ENCODE measurements around the gene DLGAP1. TPM values are rescaled to one million over a fixed set of nuclear protein-coding genes. Genes with fewer than 3 reads are reported as not detected.

Gene DLGAP1
- total RNA-seq, 1 experiment from 2014 or later, result 2.8 TPM

DNA sequence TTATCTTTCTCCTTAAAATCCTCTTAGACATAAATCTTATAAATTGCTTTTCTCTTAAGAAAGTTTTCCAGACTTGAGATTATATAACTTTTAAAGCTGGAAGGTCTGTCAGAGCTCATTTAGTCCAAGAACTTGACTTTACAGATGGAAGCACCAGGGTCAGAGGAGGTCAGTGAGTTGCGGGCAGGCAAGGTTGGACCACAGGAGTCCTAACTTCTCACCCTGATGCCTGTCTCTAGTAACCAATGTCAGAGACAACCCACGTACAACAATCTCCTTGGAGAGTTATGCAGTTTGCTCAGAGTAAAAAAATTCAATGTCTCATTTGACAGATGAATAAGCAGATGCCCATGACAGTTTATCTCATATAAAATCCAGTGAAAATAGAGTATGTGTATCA lies 203.9 kb downstream of the DLGAP1 start:
- Histone ChIP-seq H3K9me3 (replicated peaks) (no peaks in the 10 kb centered on the region), H3K4me3 (no peak overlapping the region), H3K27ac (no peak overlapping the region), H3K36me3 (no peaks in the 10 kb centered on the region), H3K4me1 (no peaks in the 10 kb centered on the region), H3K27me3 (no peaks in the 10 kb centered on the region)
- DNase-seq, result no peak

DNA sequence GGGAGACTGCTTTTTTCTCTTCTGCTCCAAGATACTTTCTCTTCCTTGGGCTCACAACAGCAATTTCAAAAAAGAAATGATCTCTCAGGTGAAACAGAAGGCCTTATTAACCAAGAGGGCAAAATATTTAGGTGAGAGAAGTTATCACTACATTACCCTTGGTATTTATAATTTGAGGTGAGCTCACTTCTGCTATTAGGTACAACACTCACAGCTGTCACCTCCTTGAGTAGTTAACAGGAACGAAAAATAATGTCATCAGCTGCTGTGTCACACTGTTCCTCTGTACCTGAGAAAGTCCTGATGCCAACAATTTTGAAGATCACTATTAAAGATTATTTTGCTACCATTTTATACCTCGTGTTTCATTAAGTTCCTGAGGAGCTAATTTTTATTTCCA lies 205.0 kb downstream of the DLGAP1 start:
- no peak overlapping the region for H3K4me3 ChIP-seq
- H3K27me3 ChIP-seq, result no peaks in the 10 kb centered on the region
- no peak for DNase-seq
- H3K36me3 ChIP-seq, result no peaks in the 10 kb centered on the region
- no peak overlapping the region for H3K27ac ChIP-seq
- H3K4me1 ChIP-seq, result no peaks in the 10 kb centered on the region
- H3K9me3 ChIP-seq (replicated peaks), result no peaks in the 10 kb centered on the region

DNA sequence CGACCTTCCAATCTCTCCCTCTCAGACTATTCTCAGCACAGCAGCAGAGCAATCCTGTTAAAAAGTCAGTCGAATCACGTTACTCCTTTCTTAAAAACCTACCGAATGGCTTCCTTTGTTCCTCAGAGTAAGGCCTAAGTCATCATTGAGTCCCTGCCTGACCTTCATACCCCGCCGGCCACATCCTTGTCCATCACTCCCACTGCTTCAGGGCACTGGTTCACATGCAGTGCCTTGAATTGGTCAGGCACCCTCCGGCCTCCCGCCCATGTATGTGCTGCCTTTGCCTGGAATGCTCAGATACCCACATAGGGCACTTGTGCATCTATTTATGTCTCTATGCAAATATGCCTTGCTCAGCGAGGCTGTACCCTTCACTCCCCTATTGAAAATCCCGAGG lies 206.4 kb downstream of the DLGAP1 start:
- no peak overlapping the region for H3K4me3 ChIP-seq
- H3K27me3 ChIP-seq, result no peaks in the 10 kb centered on the region
- H3K4me1 ChIP-seq, result no peaks in the 10 kb centered on the region
- no peaks in the 10 kb centered on the region for H3K36me3 ChIP-seq
- no peak for DNase-seq
- no peaks in the 10 kb centered on the region for H3K9me3 ChIP-seq (replicated peaks)
- no peak overlapping the region for H3K27ac ChIP-seq

DNA sequence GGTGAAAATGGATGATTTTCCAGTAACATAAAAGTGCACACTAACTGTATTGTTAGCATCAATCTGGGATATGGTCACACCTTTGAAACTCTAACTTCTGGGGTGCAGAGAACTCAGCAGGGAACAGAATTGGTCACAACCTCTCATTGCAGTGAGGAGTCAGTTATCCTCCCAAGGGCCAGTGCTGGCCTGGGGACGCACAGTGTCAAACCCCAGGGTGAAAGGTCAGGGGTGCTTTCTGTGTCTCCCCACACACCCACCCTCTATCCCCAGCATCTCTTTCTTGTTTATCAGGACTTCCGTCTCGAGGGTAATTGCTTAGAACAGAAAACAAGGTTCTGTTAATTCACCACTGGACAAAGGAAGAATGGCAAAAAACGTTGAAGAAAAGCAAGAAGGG lies 208.7 kb downstream of the DLGAP1 start:
- Histone ChIP-seq H3K27ac (no peak overlapping the region), H3K4me3 (no peak overlapping the region), H3K4me1 (no peaks in the 10 kb centered on the region), H3K9me3 (replicated peaks) (no peaks in the 10 kb centered on the region), H3K27me3 (no peaks in the 10 kb centered on the region), H3K36me3 (no peaks in the 10 kb centered on the region)
- DNase-seq, result no peak

DNA sequence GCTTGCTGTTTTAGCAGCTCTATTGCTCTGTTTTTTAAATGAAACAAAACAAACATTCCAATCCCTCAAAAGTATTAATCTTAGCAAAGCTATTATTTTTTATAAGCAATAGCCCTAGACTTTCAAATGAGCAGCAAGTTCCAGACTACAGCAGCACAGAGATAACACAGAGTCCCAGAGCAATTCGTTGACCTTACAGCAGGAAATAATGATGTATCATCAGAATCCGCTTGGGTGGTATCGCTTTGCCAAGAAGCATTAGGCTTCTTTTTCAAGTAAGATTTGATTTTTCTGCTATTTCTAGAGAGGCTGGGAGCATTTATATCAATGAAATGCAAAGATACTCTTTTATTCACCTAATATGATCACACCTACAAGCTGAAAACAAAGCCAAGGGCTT lies 209.7 kb downstream of the DLGAP1 start:
- Histone ChIP-seq H3K36me3 (no peaks in the 10 kb centered on the region), H3K9me3 (replicated peaks) (no peaks in the 10 kb centered on the region), H3K27ac (no peak overlapping the region), H3K4me1 (no peaks in the 10 kb centered on the region), H3K27me3 (no peaks in the 10 kb centered on the region), H3K4me3 (no peak overlapping the region)
- no peak for DNase-seq

DNA sequence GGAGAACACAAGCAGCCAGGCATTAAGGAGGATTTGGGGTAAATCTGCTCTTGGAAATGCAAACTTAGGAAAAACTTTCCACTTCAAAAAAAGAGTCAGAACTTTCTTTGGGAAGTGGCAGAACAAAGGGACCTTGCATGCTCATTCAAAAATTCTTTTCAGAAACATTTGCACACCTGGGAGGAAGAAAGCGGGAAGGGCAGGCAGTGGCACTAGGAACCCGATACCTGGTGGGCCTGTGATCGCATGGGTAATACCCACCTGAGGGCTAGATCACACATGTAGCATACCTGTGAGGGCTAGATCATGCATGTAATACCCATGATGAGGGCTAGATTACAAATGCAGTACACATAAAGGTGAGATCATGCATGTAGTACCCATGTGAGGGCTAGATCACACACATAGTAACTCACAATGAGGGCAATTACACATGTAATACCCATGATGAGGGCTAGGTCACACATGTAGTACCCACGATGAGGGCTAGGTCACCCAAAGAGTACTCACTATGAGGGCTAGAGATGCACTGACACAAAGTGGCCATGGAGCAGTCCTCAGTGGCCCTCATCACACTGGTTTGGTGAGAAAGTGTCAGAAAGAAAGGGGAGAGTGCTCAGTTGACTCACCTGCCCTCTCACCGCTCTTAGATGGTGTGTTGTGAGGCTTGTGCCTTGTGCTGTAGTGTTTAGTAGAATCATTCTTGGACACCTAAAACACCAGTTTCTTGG lies 212.5 kb downstream of the DLGAP1 start:
- H3K27me3 ChIP-seq, result no peaks in the 10 kb centered on the region
- no peaks in the 10 kb centered on the region for H3K4me1 ChIP-seq
- no peaks in the 10 kb centered on the region for H3K9me3 ChIP-seq (replicated peaks)
- no peak overlapping the region for H3K27ac ChIP-seq
- no peak for DNase-seq
- H3K4me3 ChIP-seq, result no peak overlapping the region
- no peaks in the 10 kb centered on the region for H3K36me3 ChIP-seq

DNA sequence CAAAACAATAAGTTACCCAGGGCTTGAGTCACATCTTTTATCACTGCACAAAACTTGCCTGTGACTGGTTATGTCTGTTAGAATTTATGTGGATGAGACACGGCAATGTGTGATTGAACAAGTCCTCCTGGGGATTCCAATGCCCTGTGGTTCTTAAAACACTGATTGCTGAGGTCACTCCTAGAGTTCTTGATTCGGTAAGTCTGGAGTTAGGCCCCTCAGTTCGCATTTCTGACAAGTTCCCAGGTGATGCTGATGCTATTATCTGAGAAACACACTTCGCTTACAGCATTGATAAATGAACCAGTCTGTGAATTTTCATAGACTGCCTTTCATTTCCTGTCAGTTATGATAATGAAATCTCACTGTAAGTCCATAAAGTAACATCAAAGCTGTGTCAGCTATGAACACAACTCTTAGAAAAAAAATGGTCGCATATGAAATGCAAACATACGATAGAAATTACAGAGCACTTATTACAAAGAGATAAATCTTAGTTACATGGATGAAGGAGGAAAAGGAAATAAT lies 214.0 kb downstream of the DLGAP1 start:
- no peak overlapping the region for H3K4me3 ChIP-seq
- no peaks in the 10 kb centered on the region for H3K9me3 ChIP-seq (replicated peaks)
- no peaks in the 10 kb centered on the region for H3K4me1 ChIP-seq
- no peak for DNase-seq
- H3K27ac ChIP-seq, result no peak overlapping the region
- H3K27me3 ChIP-seq, result no peaks in the 10 kb centered on the region
- H3K36me3 ChIP-seq, result no peaks in the 10 kb centered on the region

DNA sequence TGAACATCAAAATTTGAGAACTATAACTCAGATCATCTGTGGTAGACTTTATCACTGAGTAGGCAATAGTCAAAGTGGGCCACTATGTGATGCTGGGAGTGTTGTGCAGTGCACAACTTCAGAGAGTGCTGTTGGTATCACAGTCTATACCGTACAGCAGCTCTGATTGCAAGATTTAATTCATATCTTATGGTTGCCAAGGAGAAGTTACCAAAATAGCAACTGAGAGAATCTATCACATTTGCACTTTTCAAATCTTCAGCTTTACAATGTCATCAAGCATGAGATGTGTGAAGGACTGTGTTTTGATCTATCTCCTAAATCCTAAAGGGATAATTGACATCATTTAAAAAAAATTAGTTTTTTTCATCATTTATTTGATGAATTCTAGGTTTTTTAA lies 216.1 kb downstream of the DLGAP1 start:
- Histone ChIP-seq H3K9me3 (replicated peaks) (no peaks in the 10 kb centered on the region), H3K27ac (no peak overlapping the region), H3K4me1 (no peaks in the 10 kb centered on the region)

DNA sequence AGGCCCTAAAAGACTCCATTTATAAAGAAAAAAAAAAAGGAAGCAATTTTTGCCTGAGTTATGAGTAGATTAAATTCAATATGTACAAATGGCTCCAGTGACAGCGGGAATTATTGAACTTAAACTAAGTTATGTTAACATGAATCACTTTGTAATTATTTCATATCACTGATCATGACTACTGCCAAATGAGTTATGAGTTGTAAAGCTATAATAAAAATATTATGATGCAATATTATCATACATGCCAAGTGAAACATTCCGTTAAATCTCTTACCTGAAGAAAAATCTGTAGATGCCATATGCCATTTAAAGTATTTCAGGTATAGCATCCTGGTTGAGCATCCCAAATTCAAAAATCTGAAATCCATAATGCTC lies 217.5 kb downstream of the DLGAP1 start:
- H3K27ac ChIP-seq, result no peak overlapping the region
- no peaks in the 10 kb centered on the region for H3K4me1 ChIP-seq
- no peak for DNase-seq
- no peaks in the 10 kb centered on the region for H3K9me3 ChIP-seq (replicated peaks)
- H3K4me3 ChIP-seq, result no peak overlapping the region
- no peaks in the 10 kb centered on the region for H3K36me3 ChIP-seq
- H3K27me3 ChIP-seq, result no peaks in the 10 kb centered on the region

More for the DNA sequence above, 216.1 kb downstream of the DLGAP1 start:
- no peak overlapping the region for H3K4me3 ChIP-seq
- no peak for DNase-seq
- no peaks in the 10 kb centered on the region for H3K27me3 ChIP-seq
- no peaks in the 10 kb centered on the region for H3K36me3 ChIP-seq

DNA sequence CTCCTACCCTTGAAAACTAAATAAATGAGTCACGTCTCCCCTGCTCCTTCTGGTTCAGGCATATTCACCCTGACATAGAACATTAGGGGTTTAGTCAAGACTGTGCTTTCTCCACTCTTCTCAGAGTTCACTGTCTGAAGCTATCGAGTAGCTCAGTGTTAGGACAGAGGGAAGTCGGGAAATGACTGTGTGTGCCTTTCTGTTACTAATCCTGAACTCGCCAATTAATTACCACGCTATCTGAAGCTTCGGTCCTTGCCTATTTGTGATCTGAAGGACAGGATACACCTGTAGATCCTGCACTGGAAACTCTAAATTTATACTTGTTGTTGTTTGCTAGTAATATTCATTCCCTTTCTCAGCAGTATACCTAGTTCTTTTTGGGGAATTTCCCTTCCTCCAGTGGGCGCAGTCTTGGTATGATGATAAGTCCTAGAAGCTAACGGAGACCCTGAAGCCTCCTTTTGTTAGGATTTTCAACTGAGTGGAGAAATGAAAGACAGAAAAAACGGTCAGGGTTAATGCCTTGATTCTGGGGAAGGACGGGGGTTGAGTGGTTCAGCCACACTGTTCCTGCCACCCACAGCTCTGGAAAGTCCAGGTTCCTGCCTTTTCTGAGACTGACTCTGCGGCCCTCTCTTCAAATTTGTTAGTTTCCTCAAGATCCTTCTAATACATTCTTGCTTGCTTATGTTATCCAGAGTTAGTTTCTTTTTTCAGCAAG lies 218.0 kb downstream of the DLGAP1 start:
- H3K4me1 ChIP-seq, result no peaks in the 10 kb centered on the region
- DNase-seq, result no peak
- H3K27me3 ChIP-seq, result no peaks in the 10 kb centered on the region
- H3K27ac ChIP-seq, result no peak overlapping the region
- H3K4me3 ChIP-seq, result no peak overlapping the region
- H3K9me3 ChIP-seq (replicated peaks), result no peaks in the 10 kb centered on the region
- no peaks in the 10 kb centered on the region for H3K36me3 ChIP-seq

DNA sequence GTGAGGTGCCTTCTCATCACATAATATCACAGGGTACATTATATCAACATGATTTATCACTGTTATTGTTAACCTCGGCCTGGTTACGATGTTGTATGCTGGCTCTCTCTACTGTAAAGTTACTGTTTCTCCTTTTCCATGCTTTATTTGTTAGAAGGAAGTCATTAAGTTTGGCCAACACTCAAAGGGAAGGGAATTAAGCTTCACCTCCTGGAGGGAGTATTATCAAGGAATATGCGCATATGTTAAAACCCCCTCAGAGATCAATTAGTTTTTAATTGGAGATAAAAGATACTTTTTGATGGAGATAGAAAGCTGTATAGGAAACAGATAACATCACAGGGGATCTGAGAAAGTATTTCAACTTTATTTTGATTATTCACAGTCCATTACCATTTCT lies 221.6 kb downstream of the DLGAP1 start:
- Histone ChIP-seq H3K9me3 (replicated peaks) (no peaks in the 10 kb centered on the region), H3K27me3 (no peaks in the 10 kb centered on the region)
- no peak for DNase-seq

DNA sequence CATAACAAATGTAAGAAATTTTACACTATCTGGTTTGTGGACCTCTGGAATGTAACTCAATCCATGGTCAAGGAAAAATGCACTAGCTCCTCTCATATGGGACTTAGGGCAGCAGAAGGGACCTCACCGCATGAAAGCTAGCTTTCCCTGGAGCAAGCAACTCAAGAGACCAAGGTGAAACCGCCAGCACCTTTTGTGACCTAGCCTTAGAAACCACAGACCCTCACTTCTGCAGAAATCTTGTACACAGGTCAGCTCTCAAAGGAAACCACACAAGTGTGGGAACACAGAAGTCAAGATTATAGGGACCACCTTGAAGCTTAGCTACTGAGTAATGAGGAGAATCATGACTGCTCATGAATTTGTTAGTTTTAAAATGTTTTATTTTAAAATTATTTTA lies 222.5 kb downstream of the DLGAP1 start:
- no peaks in the 10 kb centered on the region for H3K9me3 ChIP-seq (replicated peaks)
- no peaks in the 10 kb centered on the region for H3K36me3 ChIP-seq
- H3K4me3 ChIP-seq, result no peak overlapping the region
- DNase-seq, result no peak
- no peaks in the 10 kb centered on the region for H3K27me3 ChIP-seq
- no peaks in the 10 kb centered on the region for H3K4me1 ChIP-seq
- no peak overlapping the region for H3K27ac ChIP-seq

More for the DNA sequence above, 221.6 kb downstream of the DLGAP1 start:
- Histone ChIP-seq H3K27ac (no peak overlapping the region), H3K4me1 (no peaks in the 10 kb centered on the region), H3K4me3 (no peak overlapping the region), H3K36me3 (no peaks in the 10 kb centered on the region)

DNA sequence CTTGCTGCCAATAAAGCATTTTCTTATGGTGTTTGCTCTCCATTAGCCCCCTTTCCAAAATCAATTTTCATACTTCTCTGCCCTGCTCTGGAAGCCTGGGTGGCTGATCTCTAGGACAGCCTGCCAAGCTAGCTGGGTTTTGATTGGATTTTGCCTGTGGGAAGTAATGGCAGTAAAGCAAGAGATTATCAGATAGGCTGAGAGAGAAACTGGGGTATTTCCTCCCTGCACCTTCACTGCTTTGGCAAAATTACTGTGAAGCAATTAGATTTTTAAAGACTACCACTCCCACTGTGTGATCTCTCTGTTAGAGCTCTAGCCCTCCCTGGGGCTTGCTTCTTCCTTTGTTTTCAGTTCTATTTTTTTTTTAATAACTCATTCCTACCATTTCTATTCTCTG lies 223.8 kb downstream of the DLGAP1 start:
- H3K27me3 ChIP-seq, result no peaks in the 10 kb centered on the region
- no peak overlapping the region for H3K4me3 ChIP-seq
- no peak overlapping the region for H3K27ac ChIP-seq
- no peaks in the 10 kb centered on the region for H3K9me3 ChIP-seq (replicated peaks)
- no peaks in the 10 kb centered on the region for H3K36me3 ChIP-seq
- DNase-seq, result no peak
- no peaks in the 10 kb centered on the region for H3K4me1 ChIP-seq

DNA sequence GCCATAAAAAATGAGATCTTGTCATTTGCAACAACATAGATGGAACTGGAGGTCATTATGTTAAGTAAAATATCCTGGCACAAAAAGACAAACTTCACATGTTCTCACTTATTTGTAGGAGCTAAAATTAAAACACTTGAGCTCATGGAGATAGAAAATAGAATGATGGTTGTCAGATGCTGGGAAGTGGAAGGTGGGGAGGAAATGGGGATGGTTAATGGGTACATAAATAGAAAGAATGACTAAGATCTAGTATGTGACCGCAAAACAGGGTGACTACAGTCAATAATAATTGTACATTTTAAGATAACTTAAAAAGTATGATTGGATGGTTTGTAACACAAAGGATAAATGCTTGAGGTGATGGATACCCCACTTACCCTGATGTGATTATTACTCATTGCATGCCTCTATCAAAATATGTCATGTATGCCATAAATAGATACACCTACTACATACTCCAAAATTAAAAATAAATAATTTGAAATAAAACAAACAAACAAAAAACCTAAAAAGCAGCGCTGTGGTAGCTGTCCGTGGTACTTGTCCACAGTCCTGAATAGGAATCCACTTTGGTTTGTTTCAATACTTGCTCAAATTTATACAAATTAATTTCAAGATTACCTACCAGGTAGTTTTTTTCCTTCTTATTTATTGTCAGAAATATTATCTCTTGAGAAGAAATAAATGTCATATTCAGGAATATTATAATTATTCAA lies 224.5 kb downstream of the DLGAP1 start:
- H3K9me3 ChIP-seq (replicated peaks), result no peaks in the 10 kb centered on the region
- H3K36me3 ChIP-seq, result no peaks in the 10 kb centered on the region
- no peaks in the 10 kb centered on the region for H3K4me1 ChIP-seq
- no peak overlapping the region for H3K4me3 ChIP-seq
- H3K27me3 ChIP-seq, result no peaks in the 10 kb centered on the region
- no peak for DNase-seq
- H3K27ac ChIP-seq, result no peak overlapping the region

DNA sequence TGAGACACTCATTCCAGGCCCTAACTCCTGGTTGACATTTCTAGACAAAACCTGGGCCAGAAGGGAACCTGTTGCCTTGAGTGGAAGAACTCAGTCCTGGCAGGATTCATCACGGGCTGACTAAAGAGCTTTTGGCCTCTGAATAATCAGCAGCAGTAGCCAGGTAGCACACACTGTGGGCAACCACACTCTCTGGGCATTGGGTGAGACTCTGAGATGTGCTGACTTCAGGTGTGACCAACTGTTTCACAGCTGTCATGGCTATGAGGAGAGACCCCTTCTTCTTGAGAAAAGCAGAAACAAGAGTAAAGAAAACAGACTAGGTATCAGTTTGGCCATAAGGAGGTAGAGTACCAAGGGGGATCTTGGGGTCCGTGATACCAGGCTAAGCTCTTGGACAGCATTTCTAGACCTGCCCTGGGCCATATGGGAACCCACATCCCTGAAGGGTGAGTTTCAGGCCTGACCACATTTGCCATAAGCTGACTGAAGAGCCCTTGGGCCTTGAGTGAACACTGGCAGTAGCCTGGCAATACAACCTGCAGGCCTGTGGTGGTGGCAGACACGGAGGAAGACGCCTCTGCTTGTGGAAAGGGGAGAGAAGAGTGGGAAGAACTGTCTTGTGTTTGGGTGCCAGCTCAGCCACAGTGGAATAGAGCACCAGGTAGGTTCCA lies 230.9 kb downstream of the DLGAP1 start:
- H3K36me3 ChIP-seq, result no peaks in the 10 kb centered on the region
- no peak overlapping the region for H3K27ac ChIP-seq
- H3K27me3 ChIP-seq, result no peaks in the 10 kb centered on the region
- no peak overlapping the region for H3K4me3 ChIP-seq
- no peaks in the 10 kb centered on the region for H3K9me3 ChIP-seq (replicated peaks)
- H3K4me1 ChIP-seq, result no peaks in the 10 kb centered on the region
- DNase-seq, result no peak
